WTC11 (cell line): ENCODE results near the gene EIF3A.

Source experiments
- ATF1 ChIP-seq: sonication (generic); formaldehyde crosslinking; IDR thresholded peaks from 2 replicates; pipeline ENCODE4 v1.8.1; 2023; ENCODE audit warnings: mild to moderate bottlenecking, moderate library complexity, missing genetic modification reagents
- CREB1 ChIP-seq: sonication (generic); formaldehyde crosslinking; IDR thresholded peaks from 2 replicates; pipeline ENCODE4 v1.8.0; 2023; ENCODE audit warnings: mild to moderate bottlenecking, missing genetic modification reagents
- GTF2I ChIP-seq: fragments of 250-450 bp; sonication (Bioruptor Pico); conservative IDR thresholded peaks from 2 replicates; pipeline ENCODE4 v1.4.0; 2021; ENCODE audit warnings: mild to moderate bottlenecking
- HMGA2 ChIP-seq: fragments of 250-450 bp; sonication (Bioruptor Pico); IDR thresholded peaks from 2 replicates; pipeline ENCODE4 v1.4.0; 2021; ENCODE audit warnings: mild to moderate bottlenecking, moderate library complexity
- JUN ChIP-seq: sonication (generic); formaldehyde crosslinking; IDR thresholded peaks from 2 replicates; pipeline ENCODE4 v1.8.0; 2023; ENCODE audit warnings: mild to moderate bottlenecking, missing genetic modification reagents
- MAX ChIP-seq: sonication (generic); formaldehyde crosslinking; IDR thresholded peaks from 2 replicates; pipeline ENCODE4 v1.8.0; 2022; ENCODE audit warnings: mild to moderate bottlenecking, missing genetic modification reagents
- NFE2L1 ChIP-seq: sonication (generic); formaldehyde crosslinking; IDR thresholded peaks from 2 replicates; pipeline ENCODE4 v1.8.1; 2023; ENCODE audit warnings: missing genetic modification reagents
- NR2C2 ChIP-seq: sonication (generic); formaldehyde crosslinking; IDR thresholded peaks from 2 replicates; pipeline ENCODE4 v1.8.0; 2022; ENCODE audit warnings: mild to moderate bottlenecking, missing genetic modification reagents
- TEAD4 ChIP-seq: sonication (generic); formaldehyde crosslinking; IDR thresholded peaks from 2 replicates; pipeline ENCODE4 v1.8.0; 2022; ENCODE audit warnings: mild to moderate bottlenecking, missing genetic modification reagents
- TF ChIP-seq, protein P1 (sequence below): sonication (generic); formaldehyde crosslinking; IDR thresholded peaks from 2 replicates; pipeline ENCODE4 v1.8.0; 2022; ENCODE audit warnings: missing genetic modification reagents
- TF ChIP-seq, protein P2 (sequence below): fragments of 200-600 bp; IDR thresholded peaks from 2 replicates; pipeline ENCODE4 v1.8.0; 2022; ENCODE audit warnings: antibody characterized with exemption

- TF ChIP-seq ATF1 (CRISPR knock-in tag) (no peak), GTF2I (no peak), NR2C2 (CRISPR knock-in tag) (no peak), CREB1 (CRISPR knock-in tag) (no peak), MAX (CRISPR knock-in tag) (no peak), HMGA2 (CRISPR knock-in tag) (no peak), NFE2L1 (CRISPR knock-in tag) (no peak), TEAD4 (CRISPR knock-in tag) (no peak), JUN (CRISPR knock-in tag) (no peak)
- TF ChIP-seq, protein P1, sequence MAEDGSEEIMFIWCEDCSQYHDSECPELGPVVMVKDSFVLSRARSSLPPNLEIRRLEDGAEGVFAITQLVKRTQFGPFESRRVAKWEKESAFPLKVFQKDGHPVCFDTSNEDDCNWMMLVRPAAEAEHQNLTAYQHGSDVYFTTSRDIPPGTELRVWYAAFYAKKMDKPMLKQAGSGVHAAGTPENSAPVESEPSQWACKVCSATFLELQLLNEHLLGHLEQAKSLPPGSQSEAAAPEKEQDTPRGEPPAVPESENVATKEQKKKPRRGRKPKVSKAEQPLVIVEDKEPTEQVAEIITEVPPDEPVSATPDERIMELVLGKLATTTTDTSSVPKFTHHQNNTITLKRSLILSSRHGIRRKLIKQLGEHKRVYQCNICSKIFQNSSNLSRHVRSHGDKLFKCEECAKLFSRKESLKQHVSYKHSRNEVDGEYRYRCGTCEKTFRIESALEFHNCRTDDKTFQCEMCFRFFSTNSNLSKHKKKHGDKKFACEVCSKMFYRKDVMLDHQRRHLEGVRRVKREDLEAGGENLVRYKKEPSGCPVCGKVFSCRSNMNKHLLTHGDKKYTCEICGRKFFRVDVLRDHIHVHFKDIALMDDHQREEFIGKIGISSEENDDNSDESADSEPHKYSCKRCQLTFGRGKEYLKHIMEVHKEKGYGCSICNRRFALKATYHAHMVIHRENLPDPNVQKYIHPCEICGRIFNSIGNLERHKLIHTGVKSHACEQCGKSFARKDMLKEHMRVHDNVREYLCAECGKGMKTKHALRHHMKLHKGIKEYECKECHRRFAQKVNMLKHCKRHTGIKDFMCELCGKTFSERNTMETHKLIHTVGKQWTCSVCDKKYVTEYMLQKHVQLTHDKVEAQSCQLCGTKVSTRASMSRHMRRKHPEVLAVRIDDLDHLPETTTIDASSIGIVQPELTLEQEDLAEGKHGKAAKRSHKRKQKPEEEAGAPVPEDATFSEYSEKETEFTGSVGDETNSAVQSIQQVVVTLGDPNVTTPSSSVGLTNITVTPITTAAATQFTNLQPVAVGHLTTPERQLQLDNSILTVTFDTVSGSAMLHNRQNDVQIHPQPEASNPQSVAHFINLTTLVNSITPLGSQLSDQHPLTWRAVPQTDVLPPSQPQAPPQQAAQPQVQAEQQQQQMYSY (CRISPR knock-in tag), result no peak
- TF ChIP-seq, protein P2, sequence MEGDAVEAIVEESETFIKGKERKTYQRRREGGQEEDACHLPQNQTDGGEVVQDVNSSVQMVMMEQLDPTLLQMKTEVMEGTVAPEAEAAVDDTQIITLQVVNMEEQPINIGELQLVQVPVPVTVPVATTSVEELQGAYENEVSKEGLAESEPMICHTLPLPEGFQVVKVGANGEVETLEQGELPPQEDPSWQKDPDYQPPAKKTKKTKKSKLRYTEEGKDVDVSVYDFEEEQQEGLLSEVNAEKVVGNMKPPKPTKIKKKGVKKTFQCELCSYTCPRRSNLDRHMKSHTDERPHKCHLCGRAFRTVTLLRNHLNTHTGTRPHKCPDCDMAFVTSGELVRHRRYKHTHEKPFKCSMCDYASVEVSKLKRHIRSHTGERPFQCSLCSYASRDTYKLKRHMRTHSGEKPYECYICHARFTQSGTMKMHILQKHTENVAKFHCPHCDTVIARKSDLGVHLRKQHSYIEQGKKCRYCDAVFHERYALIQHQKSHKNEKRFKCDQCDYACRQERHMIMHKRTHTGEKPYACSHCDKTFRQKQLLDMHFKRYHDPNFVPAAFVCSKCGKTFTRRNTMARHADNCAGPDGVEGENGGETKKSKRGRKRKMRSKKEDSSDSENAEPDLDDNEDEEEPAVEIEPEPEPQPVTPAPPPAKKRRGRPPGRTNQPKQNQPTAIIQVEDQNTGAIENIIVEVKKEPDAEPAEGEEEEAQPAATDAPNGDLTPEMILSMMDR, result no peak
Measured at GRCh38 chr10:118990326-118990725, 90.3 kb downstream of the EIF3A start.
